Stimulated activated CD8-positive, alpha-beta memory T cell treated with anti-CD3 and anti-CD28 coated beads, Interleukin-12 subunit alpha, Interleukin-12 subunit beta, amount 100 ng/mL, for 4 hours (primary cell): ENCODE measurements around the gene YIF1A.
"Not testable (repeated sequence)": the region's sequence is repeated elsewhere in the genome, so short reads cannot be mapped to it uniquely, and the experiment has no call there.

Experiments
- DNase-seq: peaks from one replicate; pipeline ENCODE4 v3.0.0-alpha.2; 2020; ENCODE audit warnings: low read depth

The YIF1A gene

GRCh38 chr11:66286699-66287098 lies 2.2 kb downstream of the YIF1A start:
- no peak for DNase-seq

GRCh38 chr11:66285250-66285947 lies 3.5 kb downstream of the YIF1A start:
- no peak for DNase-seq

DNA sequence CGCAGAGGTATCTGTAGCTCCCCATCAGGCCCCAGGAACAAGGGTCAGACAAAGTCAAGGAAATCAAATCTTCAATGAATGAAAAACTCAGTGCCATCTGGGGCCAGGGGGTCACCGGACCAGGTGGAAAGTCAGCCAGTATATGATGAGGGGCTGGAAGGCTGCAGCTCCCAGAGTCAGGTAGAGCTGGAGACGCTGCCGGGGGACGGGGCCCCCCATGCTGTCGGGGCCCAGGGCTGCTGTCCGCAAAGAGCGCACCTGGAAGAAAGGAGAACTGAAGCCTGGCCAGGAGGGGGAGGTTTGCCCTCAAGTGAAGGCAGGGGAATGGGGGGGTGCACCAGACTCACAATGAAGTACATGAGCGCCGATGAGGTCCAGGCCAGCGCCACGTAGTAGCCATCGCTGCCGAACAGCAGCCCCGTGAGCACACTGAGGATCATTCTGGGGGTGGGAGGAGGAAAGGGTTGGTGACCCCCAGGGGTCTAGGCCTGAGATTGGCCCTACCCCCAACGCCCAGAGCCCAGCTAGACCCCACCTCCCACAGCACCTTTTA lies 4.3 kb downstream of the YIF1A start:
- DNase-seq, result no peak

DNA sequence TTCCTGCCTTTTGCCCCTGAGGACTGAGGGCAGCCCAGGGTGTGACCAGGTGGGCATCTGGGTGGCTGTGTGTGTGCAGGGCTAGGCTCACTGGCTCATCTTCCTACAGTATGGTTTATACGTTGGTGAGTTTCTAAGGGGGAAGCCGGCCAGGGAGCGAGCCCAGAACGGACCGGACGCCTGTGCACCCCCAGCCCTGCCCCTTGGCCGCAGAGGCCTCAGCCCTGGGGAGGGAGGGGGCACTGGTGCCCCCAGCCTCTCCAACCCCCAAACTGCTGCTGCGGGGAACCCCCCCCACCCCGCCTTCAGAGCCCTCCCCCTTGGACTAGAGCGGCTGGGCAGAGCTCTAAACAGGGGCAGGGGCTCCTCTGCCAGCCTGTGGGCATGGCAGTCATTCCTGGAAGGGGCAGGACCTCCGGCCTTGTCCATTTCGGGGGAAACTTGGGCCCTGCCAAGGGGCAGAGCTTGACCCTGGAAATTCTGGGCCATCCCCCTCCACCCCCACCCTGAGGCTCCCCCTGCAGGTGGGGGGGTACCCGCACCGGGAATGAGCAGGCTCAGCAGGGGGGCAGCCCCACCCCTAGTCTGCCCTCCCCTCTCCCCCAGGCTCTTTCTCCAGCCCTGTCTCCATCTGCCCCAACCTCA lies 5.4 kb downstream of the YIF1A start:
- no peak for DNase-seq

DNA sequence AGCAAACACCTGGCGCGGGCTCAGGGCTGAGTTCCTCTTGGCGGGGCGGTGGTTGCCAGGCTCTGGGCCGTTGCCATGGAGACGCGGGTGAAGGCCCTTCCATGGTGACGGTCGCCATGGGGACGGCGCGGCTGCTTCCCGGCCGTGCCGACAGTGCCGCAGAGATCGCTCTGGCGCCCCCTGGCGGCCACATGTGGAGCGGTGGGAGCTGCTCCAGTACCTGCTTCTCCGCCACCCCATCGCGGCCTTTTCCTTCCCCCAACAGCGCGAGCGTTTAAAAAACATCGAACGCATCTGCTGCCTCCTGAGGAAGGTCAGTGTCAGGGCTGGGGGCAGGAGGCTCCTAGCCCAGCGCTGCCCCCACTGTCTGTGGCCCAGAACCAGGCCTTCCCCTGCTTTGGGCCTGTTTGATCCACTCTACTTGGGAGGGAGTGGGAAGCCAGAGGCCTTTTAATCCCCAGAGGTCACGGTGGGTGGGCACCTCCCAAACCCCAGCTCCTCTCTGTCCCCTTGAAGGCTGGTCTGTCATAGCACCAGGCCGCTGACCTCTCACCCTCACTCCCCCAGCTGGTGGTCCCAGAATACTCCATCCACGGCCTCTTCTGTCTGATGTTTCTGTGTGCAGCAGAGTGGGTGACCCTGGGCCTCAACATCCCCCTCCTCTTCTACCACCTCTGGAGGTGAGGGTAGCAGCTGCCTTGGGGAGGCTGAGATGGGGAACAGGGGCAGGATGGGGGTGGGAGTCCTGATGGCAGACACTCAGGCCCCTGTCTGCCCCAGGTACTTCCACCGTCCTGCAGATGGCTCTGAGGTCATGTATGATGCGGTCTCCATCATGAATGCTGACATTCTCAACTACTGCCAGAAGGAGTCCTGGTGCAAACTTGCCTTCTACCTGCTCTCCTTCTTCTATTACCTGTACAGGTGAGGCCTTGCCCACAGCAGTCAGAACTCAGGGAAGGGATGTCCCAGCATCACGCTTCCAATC lies 6.2 kb downstream of the YIF1A start:
- peak; percentile 96 for DNase-seq

- DNase-seq, result no peak
Observed at GRCh38 chr11:66281776-66282467, 7.0 kb downstream of the YIF1A start.

- no peak for DNase-seq
Observed at GRCh38 chr11:66281001-66281400, 7.9 kb downstream of the YIF1A start.

GRCh38 chr11:66280428-66280827 lies 8.5 kb downstream of the YIF1A start:
- no peak for DNase-seq

DNA sequence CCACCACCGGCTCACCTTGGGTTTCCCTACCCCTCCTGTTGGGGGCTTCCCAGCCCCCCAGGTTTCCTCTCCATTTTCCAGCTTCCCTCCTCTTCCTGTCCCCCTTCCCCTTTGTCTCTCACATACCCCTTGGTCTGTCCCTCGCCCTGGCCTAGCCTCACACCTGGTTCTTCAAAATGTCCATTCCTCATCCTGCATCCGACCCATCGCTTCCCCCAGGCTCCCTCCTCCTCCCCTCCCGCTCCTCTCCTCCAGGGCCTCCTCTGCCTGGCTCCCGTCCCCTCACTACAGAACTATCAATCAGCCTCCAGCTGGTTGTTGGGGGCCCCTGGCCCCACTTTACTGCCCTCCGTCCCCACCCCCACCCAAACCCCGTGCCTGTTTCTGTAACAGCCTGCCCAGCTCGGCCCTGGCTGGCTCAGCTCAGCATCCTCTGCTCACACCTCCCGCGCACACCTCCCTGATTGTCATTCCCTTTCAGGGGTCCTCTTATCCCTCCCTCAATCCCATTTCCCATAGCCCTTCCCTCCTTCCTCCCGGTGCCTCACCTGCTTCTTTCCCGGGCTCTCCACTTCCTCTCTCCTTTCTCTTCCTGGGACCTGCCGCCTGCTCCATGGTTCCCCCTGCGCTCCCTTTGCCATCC lies 9.7 kb downstream of the YIF1A start:
- no peak for DNase-seq

GRCh38 chr11:66278363-66279091 lies 10.4 kb downstream of the YIF1A start:
- no peak for DNase-seq

DNA sequence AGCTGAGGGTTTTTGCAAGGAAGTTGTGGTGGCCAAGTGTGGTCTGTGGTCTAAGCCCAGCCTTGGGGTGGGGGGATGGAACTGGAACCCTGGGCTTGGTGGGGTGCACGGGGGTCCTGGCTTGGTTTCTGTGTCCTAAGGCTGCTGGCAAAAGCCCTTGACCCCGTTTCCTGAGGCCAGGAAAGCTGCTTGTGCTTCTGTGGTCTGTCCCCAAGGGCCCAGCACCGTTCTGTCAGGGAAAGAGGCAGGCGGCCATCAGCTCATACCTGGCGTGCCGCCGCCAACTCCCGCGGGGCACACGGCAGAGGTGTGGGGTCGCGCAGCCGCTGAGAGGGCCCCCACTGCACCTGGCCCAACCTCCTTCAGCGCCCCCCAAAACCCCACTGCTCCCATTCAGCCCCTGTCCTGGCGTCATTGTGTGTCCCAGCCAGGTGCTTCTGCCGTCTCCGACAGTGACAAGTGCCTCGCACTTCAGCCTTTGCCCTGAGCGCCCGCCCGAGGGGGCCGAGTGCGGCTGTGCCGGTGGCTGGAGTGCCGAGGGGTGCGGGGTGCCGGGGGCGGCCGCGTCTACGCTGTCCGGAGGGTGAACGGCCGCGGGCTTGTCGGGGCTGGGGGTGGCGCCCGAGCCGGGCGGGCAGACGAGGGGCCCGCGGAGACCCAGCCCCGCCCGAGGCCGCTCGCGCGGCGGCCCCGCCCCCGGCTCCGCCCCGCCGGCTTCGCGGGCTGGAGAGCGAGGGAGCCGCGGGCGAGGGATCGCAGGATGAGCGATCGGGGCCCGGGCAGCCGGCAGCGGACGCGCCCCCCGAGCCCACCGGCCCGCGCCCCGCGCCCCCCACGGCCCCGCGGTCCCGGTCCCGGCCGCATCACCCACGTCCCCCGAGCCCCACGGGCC lies 11.2 kb downstream of the YIF1A start, which contains the start of gene CNIH2:
Gene CNIH2 (plus strand): TSS at position 705 of the 892 bp plus-strand sequence. CDS start 282 bp downstream, outside the sequence.
- DNase-seq, result no peak

DNA sequence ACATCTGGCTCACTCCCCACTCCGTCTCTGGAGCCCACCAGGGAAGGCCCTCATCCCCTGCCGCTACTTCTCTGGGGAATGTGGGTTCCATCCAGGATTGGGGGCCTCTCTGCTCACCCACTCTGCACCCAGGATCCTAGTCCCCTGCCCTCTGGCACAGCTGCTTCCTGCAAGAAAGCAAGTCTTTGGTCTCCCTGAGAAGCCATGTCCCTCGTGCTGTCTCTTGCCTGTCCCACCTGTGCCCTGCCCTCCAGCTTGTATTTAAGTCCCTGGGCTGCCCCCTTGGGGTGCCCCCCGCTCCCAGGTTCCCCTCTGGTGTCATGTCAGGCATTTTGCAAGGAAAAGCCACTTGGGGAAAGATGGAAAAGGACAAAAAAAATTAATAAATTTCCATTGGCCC lies 11.9 kb downstream of the YIF1A start:
- DNase-seq, result not testable (repeated sequence)

DNA sequence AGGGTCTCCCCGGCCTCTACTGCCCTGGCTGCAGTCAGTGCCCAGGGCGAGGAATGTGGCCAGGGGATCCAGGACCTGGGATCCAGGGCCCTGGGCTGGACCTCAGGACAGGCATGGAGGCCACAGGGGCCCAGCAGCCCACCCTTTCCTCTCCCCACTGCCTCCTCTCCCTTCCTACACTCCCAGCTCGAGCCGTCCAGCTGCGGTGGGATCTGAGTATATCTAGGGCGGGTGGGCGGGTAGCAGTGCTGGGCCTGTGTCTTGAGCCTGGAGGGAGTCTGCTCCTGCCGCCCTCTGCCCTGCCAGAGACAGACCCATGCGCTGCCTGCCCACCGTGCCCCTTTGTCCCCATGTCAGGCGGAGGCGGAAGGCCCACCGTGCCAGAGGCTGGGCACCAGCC lies 12.3 kb downstream of the YIF1A start:
- DNase-seq, result not testable (repeated sequence)

DNA sequence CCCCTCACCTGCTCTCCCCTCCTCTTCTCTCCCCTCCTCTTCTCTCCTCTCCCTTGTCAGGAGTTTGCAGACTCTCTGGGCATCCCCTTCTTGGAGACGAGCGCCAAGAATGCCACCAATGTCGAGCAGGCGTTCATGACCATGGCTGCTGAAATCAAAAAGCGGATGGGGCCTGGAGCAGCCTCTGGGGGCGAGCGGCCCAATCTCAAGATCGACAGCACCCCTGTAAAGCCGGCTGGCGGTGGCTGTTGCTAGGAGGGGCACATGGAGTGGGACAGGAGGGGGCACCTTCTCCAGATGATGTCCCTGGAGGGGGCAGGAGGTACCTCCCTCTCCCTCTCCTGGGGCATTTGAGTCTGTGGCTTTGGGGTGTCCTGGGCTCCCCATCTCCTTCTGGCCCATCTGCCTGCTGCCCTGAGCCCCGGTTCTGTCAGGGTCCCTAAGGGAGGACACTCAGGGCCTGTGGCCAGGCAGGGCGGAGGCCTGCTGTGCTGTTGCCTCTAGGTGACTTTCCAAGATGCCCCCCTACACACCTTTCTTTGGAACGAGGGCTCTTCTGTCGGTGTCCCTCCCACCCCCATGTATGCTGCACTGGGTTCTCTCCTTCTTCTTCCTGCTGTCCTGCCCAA lies 12.8 kb downstream of the YIF1A start:
- DNase-seq, result no peak

- no peak for DNase-seq
Observed at GRCh38 chr11:66275396-66275795, 13.5 kb downstream of the YIF1A start.

DNA sequence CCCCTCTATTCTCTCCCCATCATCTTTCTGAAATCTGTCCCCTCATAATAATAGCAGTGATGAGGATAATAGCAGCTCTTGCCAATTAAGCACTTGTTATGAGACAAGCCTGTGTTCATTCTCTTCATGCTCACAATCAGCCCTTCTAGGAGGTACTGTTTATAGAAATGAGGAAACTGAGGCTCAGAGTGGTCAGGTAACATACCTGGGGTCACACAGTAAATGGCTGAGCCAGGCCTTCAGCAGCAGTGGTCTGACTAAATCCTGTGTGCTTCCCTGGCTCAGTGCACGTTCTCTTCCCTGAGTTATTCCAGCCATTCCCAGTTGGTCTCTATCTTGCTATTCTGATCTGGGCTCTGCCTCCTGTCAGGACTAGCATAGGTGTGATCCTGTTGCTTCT lies 14.7 kb downstream of the YIF1A start:
- DNase-seq, result no peak

DNA sequence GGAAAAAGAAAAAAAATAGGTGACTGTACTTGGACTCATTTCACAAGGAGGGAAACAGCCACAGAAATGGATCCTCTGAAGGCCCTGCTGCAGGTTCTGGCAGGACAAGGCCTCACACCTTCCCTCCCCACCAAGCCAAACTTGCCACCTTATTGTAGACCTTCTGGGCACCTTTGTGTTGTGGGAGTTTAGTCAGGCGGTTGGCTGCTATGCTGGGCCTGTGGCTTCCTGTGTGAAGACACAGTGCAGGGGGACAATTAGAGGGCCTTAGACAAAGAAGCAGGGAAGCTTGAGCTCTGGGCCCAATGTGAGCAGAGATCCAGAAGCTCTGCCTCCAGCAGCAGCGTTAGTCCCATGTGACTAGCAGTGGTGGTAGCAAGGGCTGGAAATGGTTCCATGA lies 16.3 kb downstream of the YIF1A start:
- no peak for DNase-seq

DNA sequence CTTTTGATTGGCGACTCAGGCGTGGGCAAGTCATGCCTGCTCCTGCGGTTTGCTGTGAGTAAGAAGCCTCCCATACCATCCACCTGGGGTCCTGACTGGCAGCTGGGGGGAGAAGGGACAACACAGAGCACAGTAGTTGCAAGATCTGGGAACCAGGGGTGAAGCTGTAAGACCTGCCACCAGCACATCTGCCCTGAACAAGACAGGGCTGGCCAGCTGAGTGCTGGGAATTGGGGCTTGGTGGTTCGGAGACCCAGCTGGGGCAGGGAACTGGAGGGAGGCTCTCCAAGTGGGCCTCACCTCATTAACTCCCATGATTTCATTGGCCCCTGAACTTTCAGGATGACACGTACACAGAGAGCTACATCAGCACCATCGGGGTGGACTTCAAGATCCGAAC lies 17.1 kb downstream of the YIF1A start:
- no peak for DNase-seq
